Endothelial cell of umbilical vein (primary cell): ENCODE results near the gene NQO2. TPM values are rescaled to one million over a fixed set of nuclear protein-coding genes. Genes with fewer than 3 reads are reported as not detected.
"Not testable (repeated sequence)": the region's sequence is repeated elsewhere in the genome, so short reads cannot be mapped to it uniquely, and the experiment has no call there.

Experiments used
- BruUV-seq: library from RNA; stranded (reverse); fragments of 400-500 nt; replicated peaks from 2 replicates; lab custom pipeline; 2021; lab: Mats Ljungman, UMichigan
- CTCF ChIA-PET: fragments of 300-600, 350-600 bp; sonication (Branson Sonifier 250); formaldehyde crosslinking; loops from one replicate; lab custom pipeline; 2021; ENCODE audit warnings: antibody characterized with exemption, inconsistent platforms; lab: Charles Lee
- POLR2A ChIA-PET: fragments of 300-600, 350-600 bp; sonication (Branson Sonifier 250); formaldehyde crosslinking; loops from one replicate; lab custom pipeline; 2021; ENCODE audit warnings: antibody characterized with exemption, inconsistent platforms; lab: Charles Lee
- DNase-seq: peaks from one replicate; pipeline ENCODE4 v3.0.0-alpha.2; 2011; ENCODE audit warnings: low read depth, low spot score
- FAIRE-seq: peaks from 2 replicates; lab custom pipeline; 2011; peaks lifted over from hg19 to GRCh38; lab: Jason Lieb, UNC
- H2AFZ ChIP-seq: 2 replicates; pipeline ENCODE4 v1.6.0; 2012; ENCODE audit warnings: low read depth, low read length, control low read depth, inconsistent platforms
- H3K27ac ChIP-seq: 2 replicates; pipeline ENCODE4 v1.5.1; 2011; ENCODE audit warnings: low read depth, mild to moderate bottlenecking, control low read depth, low read length, moderate library complexity; ENCODE audit not compliant: insufficient read depth
- H3K27me3 ChIP-seq, 2 experiments: 2 replicates each; pipeline versions ENCODE4 v1.6.0 to v1.6.1; 2011; ENCODE audit warnings: low read length in 2 of 2, mixed read lengths in 1 of 2; ENCODE audit not compliant: control insufficient read depth in 2 of 2, insufficient read depth in 2 of 2
- H3K36me3 ChIP-seq, 2 experiments: 2 replicates in 1 of 2; 3 replicates in 1 of 2; pipeline ENCODE4 v1.5.1; 2011; ENCODE audit warnings: low read length in 2 of 2, mild to moderate bottlenecking in 1 of 2, moderate library complexity in 1 of 2; ENCODE audit not compliant: control insufficient read depth in 2 of 2, insufficient read depth in 2 of 2; ENCODE audit errors: extremely low read depth in 1 of 2
- H3K4me1 ChIP-seq: 3 replicates; pipeline ENCODE4 v1.5.1; 2011; ENCODE audit warnings: mild to moderate bottlenecking, low read length; ENCODE audit not compliant: control insufficient read depth, insufficient read depth; ENCODE audit errors: extremely low read depth
- H3K4me2 ChIP-seq: 2 replicates; pipeline ENCODE4 v1.6.1; 2011; ENCODE audit warnings: low read length, control low read depth, mixed read lengths; ENCODE audit not compliant: insufficient read depth
- H3K4me3 ChIP-seq, 3 experiments: fragments of 200-600 bp in 1 of 3; sonication (generic), shearing (Covaris generic) in 1 of 3; replicated peaks in 1 of 3; 2 replicates each; pipeline ENCODE4 v1.5.1; 2011 to 2016; ENCODE audit warnings: control low read depth in 3 of 3, low read length in 3 of 3, mild to moderate bottlenecking in 2 of 3, inconsistent platforms in 1 of 3, low read depth in 1 of 3, moderate library complexity in 1 of 3; ENCODE audit not compliant: insufficient read depth in 1 of 3
- H3K79me2 ChIP-seq: 2 replicates; pipeline ENCODE4 v1.6.0; 2012; ENCODE audit warnings: low read length, inconsistent platforms; ENCODE audit not compliant: control insufficient read depth, insufficient read depth
- H3K9ac ChIP-seq: replicated peaks from 2 replicates; pipeline ENCODE3; 2011; ENCODE audit warnings: low read length, control low read depth; ENCODE audit not compliant: insufficient read depth; ENCODE audit errors: extremely low read depth
- H3K9me1 ChIP-seq: replicated peaks from 3 replicates; pipeline ENCODE4 v1.6.0; 2011; ENCODE audit warnings: mild to moderate bottlenecking, low read length; ENCODE audit not compliant: control insufficient read depth, insufficient read depth; ENCODE audit errors: extremely low read depth
- H3K9me3 ChIP-seq: replicated peaks from 2 replicates; pipeline ENCODE4 v1.5.1; 2012; ENCODE audit warnings: low read length, inconsistent platforms; ENCODE audit not compliant: control insufficient read depth, insufficient read depth
- H4K20me1 ChIP-seq: replicated peaks from 2 replicates; pipeline ENCODE3; 2011; ENCODE audit warnings: mild to moderate bottlenecking, low read length; ENCODE audit not compliant: control insufficient read depth, insufficient read depth; ENCODE audit errors: extremely low read depth
- CTCF ChIP-seq, 2 donors: IDR thresholded peaks; 1 replicate in 1 of 2; 2 replicates in 1 of 2; pipeline ENCODE4 v1.5.1; 2011; ENCODE audit warnings: low read length in 2 of 2, mild to moderate bottlenecking in 2 of 2, moderate library complexity in 2 of 2, control low read depth in 1 of 2, inconsistent platforms in 1 of 2, low read depth in 1 of 2; ENCODE audit not compliant: insufficient read depth in 1 of 2; ENCODE audit errors: extremely low read depth in 1 of 2
- EZH2 ChIP-seq: IDR thresholded peaks from 2 replicates; pipeline ENCODE4 v1.6.1; 2012; ENCODE audit warnings: borderline replicate concordance, low read depth, mild to moderate bottlenecking, moderate library complexity, low read length, inconsistent platforms; ENCODE audit not compliant: severe bottlenecking
- FOS ChIP-seq: IDR thresholded peaks from 2 replicates; pipeline ENCODE4 v1.6.1; 2011; ENCODE audit warnings: mild to moderate bottlenecking, low read length, moderate library complexity, borderline replicate concordance; ENCODE audit not compliant: insufficient read depth
- GATA2 ChIP-seq: IDR thresholded peaks from 2 replicates; pipeline ENCODE4 v1.7.0; 2011; ENCODE audit warnings: low read depth, mild to moderate bottlenecking, moderate library complexity, mixed read lengths, low read length; ENCODE audit not compliant: insufficient read length, insufficient read depth
- JUN ChIP-seq: IDR thresholded peaks from 2 replicates; pipeline ENCODE4 v1.6.1; 2011; ENCODE audit warnings: borderline replicate concordance, low read depth; ENCODE audit not compliant: insufficient read length, insufficient read depth
- MAX ChIP-seq: IDR thresholded peaks from 2 replicates; pipeline ENCODE4 v1.6.1; 2011; ENCODE audit not compliant: insufficient read depth, insufficient read length
- MYC ChIP-seq: IDR thresholded peaks from one replicate; pipeline ENCODE4 v1.6.1; 2011; ENCODE audit warnings: mild to moderate bottlenecking, low read depth, low read length
- POLR2A ChIP-seq: IDR thresholded peaks from 2 replicates; pipeline ENCODE4 v1.6.1; 2012; ENCODE audit warnings: low read depth, mild to moderate bottlenecking, control low read depth, low read length
- POLR2AphosphoS5 ChIP-seq: IDR thresholded peaks from 2 replicates; pipeline ENCODE4 v1.6.1; 2012; ENCODE audit warnings: low read depth, mild to moderate bottlenecking, control low read depth, low read length, moderate library complexity; ENCODE audit not compliant: insufficient read depth
- dilution Hi-C: fragments of 300-500 bp; cut with MboI; formaldehyde crosslinking; loops from one replicate; pipeline ENCODE4 v1.15.0; 2019; ENCODE audit warnings: low sequenced_read_pairs; ENCODE audit not compliant: extremely low pct_ligation_motif_present
- intact Hi-C: fragments of 100-400 bp; cut with micrococcal nuclease; formaldehyde crosslinking; loops from one replicate; pipeline ENCODE4 v1.10.0; 2022
- polyA plus RNA-seq, 4 experiments: library from polyadenylated mRNA; depleted of rRNA in 3 of 4; stranded (reverse) in 3 of 4; unstranded in 1 of 4; fragments of >200 nt; gene quantifications; 2 replicates each; pipeline versions ENCODE4 v1.2.1 to v1.2.3, GENCODE V29; 2011 to 2012; ENCODE audit warnings: missing spikeins in 1 of 4
- total RNA-seq: library from RNA; stranded (reverse); gene quantifications from 2 replicates; pipeline ENCODE4 v1.2.3, GENCODE V29; 2021

The NQO2 gene
- total and polyA plus RNA-seq, 2 donors (not counting 3 experiments of a cell fraction or from before 2014, with no cell fraction given): 27.6 to 48.0 TPM

GRCh38 chr6:3053231-3053508 lies 53.5 kb downstream of the NQO2 start:
- no TSS peak for BruUV-seq
- H3K4me2 ChIP-seq: peak overlapping the region; percentile 83
- POLR2A ChIA-PET: interaction anchor here (0.6 to 0.7 kb wide), 2 partner anchors 24 to 53 kb away, joined by 3 read pairs; partner anchors contain the start of gene NQO2

GRCh38 chr6:3054229-3055157 lies 54.8 kb downstream of the NQO2 start:
- H3K9ac ChIP-seq, H3K36me3 ChIP-seq, BruUV-seq, H4K20me1 ChIP-seq, DNase-seq, dilution Hi-C loops, H3K9me3 ChIP-seq, H3K27ac ChIP-seq, H3K9me1 ChIP-seq, H3K4me1 ChIP-seq, H3K27me3 ChIP-seq, H3K79me2 ChIP-seq: not testable (repeated sequence)
- POLR2A ChIA-PET: interaction anchor here (0.6 kb wide), 1 partner anchor 53 kb away, joined by 3 read pairs; no protein-coding TSS in a partner anchor
- peak; percentile 53 for FAIRE-seq
- Histone ChIP-seq H3K4me3 (peak overlapping the region in 2 of 3 experiments; percentile 10 to 20), H2AFZ (peak overlapping the region; percentile 58), H3K4me2 (peak overlapping the region; percentile 83)
- intact Hi-C loops: loop anchor here (1.0 kb wide), 2 partner anchors 102 to 263 kb away; no protein-coding TSS in a partner anchor
- CTCF ChIA-PET: interaction anchor here (1.0 to 8.9 kb wide), 8 partner anchors 10 to 102 kb away, joined by 3 to 126 read pairs (median 4); partner anchors contain the start of gene NQO2

More at GRCh38 chr6:3053231-3053508, 53.5 kb downstream of the NQO2 start:
- no peak for TF ChIP-seq MAX
- no peak for TF ChIP-seq JUN
- TF ChIP-seq FOS: no peak
- no peak for TF ChIP-seq POLR2AphosphoS5
- no peak for TF ChIP-seq POLR2A
- no peak for TF ChIP-seq GATA2
- TF ChIP-seq MYC: no peak
- TF ChIP-seq EZH2: no peak
- TF ChIP-seq CTCF (IDR thresholded peaks at IDR 0.05; ENCODE audit: extremely low read depth in 1 of 2, insufficient read depth in 1 of 2, low read depth in 1 of 2, low read length in 2 of 2): no peak
- DNase-seq (no peak), FAIRE-seq (no peak)
- H4K20me1 ChIP-seq: no peaks in the 10 kb centered on the region
- no peaks in the 10 kb centered on the region for H3K79me2 ChIP-seq
- no peaks in the 10 kb centered on the region for H3K36me3 ChIP-seq
- no peaks in the 10 kb centered on the region for H3K9me1 ChIP-seq
- peak overlapping the region; percentile 44 for H3K9ac ChIP-seq
- H3K4me1 ChIP-seq: peaks cover 9% of the 10 kb centered on the region
- CTCF ChIA-PET: interaction anchor here (0.6 to 8.9 kb wide), 9 partner anchors 8 to 206 kb away, joined by 3 to 126 read pairs (median 3); partner anchors contain the start of gene NQO2
- H3K4me3 ChIP-seq: peak overlapping the region in 2 of 3 experiments; percentile 20 to 53
- no peaks in the 10 kb centered on the region for H3K9me3 ChIP-seq
- dilution Hi-C loops: no loop called here
- H3K27ac ChIP-seq: no peak overlapping the region
- H3K27me3 ChIP-seq: peaks cover 3 to 5% of the 10 kb centered on the region in 2 experiments
- peak overlapping the region; percentile 100 for H2AFZ ChIP-seq
- intact Hi-C loops: loop anchor here (1.0 kb wide), 3 partner anchors 30 to 207 kb away; partner anchors contain the start of gene NQO2
